GM20000 (cell line): ENCODE measurements around the gene MAN1A1.

Experiments
- DNase-seq: peaks from one replicate; pipeline ENCODE4 v3.0.0; 2012; ENCODE audit warnings: low spot score
- CTCF ChIP-seq: IDR thresholded peaks from 2 replicates; pipeline ENCODE4 v1.5.1; 2012; ENCODE audit warnings: mild to moderate bottlenecking, control low read depth; ENCODE audit errors: extremely low read depth, missing control alignments

MAN1A1 gene

GRCh38 chr6:119318176-119318575 lies 31.4 kb downstream of the MAN1A1 start:
- no peak for TF ChIP-seq CTCF

GRCh38 chr6:119317007-119317406 lies 32.6 kb downstream of the MAN1A1 start:
- TF ChIP-seq CTCF: no peak

More at GRCh38 chr6:119318176-119318575, 31.4 kb downstream of the MAN1A1 start:
- DNase-seq: no peak

GRCh38 chr6:119314885-119315272 lies 34.7 kb downstream of the MAN1A1 start:
- DNase-seq: no peak
- no peak for TF ChIP-seq CTCF

More at GRCh38 chr6:119317007-119317406, 32.6 kb downstream of the MAN1A1 start:
- no peak for DNase-seq

GRCh38 chr6:119313937-119314884 lies 35.4 kb downstream of the MAN1A1 start:
- no peak for DNase-seq
- no peak for TF ChIP-seq CTCF

- DNase-seq: no peak
- no peak for TF ChIP-seq CTCF
Measured at GRCh38 chr6:119312875-119313338, 36.7 kb downstream of the MAN1A1 start.

- no peak for DNase-seq
- TF ChIP-seq CTCF: no peak
Measured at GRCh38 chr6:119312441-119312840, 37.1 kb downstream of the MAN1A1 start.

- no peak for TF ChIP-seq CTCF
- DNase-seq: no peak
Measured at GRCh38 chr6:119311514-119312142, 37.9 kb downstream of the MAN1A1 start.
